ENCODE measurements around the gene PROZ.

DNA sequence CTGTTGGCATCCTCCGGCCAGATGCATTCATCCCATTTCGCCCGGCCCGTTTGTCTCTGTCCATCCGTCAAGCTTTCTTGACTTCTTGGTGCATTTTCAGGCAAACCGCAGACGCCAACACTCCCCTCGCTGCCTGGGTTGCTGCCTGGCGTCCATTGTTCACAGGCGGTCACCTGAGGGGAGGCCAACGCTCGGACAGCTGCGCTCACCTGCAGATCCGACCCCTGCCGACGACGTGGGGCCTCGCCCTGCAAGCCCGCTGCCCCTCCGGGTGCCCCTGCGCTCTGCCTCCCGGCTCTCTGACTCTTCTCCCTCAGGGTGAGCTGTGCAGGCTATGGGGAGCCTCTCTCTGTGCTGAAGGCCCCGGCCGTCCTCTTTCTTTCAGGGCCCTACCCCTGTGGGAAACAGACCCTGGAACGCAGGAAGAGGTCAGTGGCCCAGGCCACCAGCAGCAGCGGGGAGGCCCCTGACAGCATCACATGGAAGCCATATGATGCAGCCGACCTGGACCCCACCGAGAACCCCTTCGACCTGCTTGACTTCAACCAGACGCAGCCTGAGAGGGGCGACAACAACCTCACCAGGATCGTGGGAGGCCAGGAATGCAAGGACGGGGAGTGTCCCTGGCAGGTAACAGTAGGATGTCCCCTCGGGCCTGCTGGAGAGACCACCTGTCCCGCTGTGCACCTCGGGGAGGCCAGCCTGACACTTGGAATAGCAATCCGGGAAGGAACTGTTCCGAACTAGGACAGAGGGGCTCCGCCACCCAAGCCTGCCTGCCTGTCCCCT is 14.8 kb upstream of the PROZ start:
- TF ChIP-seq POLR2A (IDR thresholded peaks at IDR 0.05; ENCODE audit: low read length) (no peak), GATA1 (IDR thresholded peaks at IDR 0.05; ENCODE audit: low read depth, low read length) (no peak)
